Nephron progenitor cell (in vitro differentiated cells): ENCODE data around the gene EXOC4.
"Not testable (repeated sequence)": the region's sequence is repeated elsewhere in the genome, so short reads cannot be mapped to it uniquely, and the experiment has no call there.

Source experiments
- DNase-seq: peaks from one replicate; pipeline ENCODE4 v3.0.0; 2021
- H3K27ac Mint-ChIP-seq: 2 replicates; pipeline ENCODE4 v1.8.0; 2021; ENCODE audit warnings: mild to moderate bottlenecking, moderate library complexity, mixed read lengths
- H3K27me3 Mint-ChIP-seq: 2 replicates; pipeline ENCODE4 v1.8.0; 2021; ENCODE audit warnings: mild to moderate bottlenecking, low read depth, mixed read lengths; ENCODE audit not compliant: poor library complexity
- H3K36me3 Mint-ChIP-seq: 2 replicates; pipeline ENCODE4 v1.8.0; 2021; ENCODE audit warnings: low read depth, mixed read lengths
- H3K4me1 Mint-ChIP-seq: 2 replicates; pipeline ENCODE4 v1.8.0; 2021; ENCODE audit warnings: mixed read lengths
- H3K4me3 Mint-ChIP-seq: 2 replicates; pipeline ENCODE4 v1.8.0; 2021; ENCODE audit warnings: mild to moderate bottlenecking, moderate library complexity, mixed read lengths
- H3K9me3 Mint-ChIP-seq: 2 replicates; pipeline ENCODE4 v1.8.0; 2021; ENCODE audit warnings: mild to moderate bottlenecking, moderate library complexity, mixed read lengths
- TF ChIP-seq, protein P1 (sequence below): fragments of 200-600 bp; sonication (generic); IDR thresholded peaks from 2 replicates; pipeline ENCODE4 v1.5.0; 2021; ENCODE audit warnings: antibody characterized with exemption

The EXOC4 gene

DNA sequence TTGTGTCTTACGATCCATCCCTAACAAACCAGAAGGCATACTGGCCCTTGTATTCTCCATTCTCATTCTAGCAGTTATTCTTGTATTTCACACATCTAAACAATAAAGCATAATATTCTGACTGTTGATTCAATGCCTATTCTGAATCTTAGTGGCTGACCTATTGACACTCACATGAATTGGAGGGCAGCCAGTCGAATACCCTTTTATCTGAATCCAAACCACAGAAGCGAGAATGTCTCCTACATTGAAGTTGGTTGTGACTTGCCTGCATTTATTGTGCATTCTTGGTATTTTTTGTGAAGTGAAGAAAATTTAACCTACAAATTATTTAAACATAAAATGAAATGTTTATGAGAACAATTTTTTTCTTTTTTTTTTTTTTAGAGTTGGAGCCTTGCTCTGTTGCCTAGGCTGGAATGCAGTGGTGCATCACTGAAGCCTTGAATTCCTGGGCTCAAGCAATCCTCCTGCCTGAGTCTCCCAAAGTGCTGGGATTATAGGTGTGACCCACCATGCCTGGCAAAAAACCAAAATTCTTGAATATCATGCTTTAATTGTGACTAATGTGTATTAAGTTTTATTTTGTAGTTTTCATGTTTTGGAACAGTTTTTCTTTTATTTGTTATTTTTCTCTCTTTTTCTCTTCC lies 22.7 kb downstream of the EXOC4 start:
- H3K27ac Mint-ChIP-seq: no peak overlapping the region
- H3K36me3 Mint-ChIP-seq: peaks cover 55% of the 10 kb centered on the region
- H3K27me3 Mint-ChIP-seq: no peaks in the 10 kb centered on the region
- H3K9me3 Mint-ChIP-seq: peaks cover 5% of the 10 kb centered on the region
- peaks cover 26% of the 10 kb centered on the region for H3K4me1 Mint-ChIP-seq
- TF ChIP-seq, protein P1, sequence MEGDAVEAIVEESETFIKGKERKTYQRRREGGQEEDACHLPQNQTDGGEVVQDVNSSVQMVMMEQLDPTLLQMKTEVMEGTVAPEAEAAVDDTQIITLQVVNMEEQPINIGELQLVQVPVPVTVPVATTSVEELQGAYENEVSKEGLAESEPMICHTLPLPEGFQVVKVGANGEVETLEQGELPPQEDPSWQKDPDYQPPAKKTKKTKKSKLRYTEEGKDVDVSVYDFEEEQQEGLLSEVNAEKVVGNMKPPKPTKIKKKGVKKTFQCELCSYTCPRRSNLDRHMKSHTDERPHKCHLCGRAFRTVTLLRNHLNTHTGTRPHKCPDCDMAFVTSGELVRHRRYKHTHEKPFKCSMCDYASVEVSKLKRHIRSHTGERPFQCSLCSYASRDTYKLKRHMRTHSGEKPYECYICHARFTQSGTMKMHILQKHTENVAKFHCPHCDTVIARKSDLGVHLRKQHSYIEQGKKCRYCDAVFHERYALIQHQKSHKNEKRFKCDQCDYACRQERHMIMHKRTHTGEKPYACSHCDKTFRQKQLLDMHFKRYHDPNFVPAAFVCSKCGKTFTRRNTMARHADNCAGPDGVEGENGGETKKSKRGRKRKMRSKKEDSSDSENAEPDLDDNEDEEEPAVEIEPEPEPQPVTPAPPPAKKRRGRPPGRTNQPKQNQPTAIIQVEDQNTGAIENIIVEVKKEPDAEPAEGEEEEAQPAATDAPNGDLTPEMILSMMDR: no peak
- no peak overlapping the region for H3K4me3 Mint-ChIP-seq
- no peak for DNase-seq

DNA sequence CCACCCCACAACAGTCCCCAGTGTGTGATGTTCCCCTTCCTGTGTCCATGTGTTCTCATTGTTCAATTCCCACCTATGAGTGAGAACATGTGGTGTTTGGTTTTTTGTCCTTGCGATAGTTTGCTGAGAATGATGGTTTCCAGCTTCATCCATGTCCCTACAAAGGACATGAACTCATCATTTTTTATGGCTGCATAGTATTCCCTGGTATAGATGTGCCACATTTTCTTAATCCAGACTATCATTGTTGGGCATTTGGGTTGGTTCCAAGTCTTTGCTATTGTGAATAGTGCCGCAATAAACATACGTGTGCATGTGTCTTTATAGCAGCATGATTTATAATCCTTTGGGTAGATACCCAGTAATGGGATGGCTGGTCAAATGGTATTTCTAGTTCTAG lies 26.1 kb downstream of the EXOC4 start:
- not testable (repeated sequence) for H3K4me1 Mint-ChIP-seq, H3K9me3 Mint-ChIP-seq, H3K4me3 Mint-ChIP-seq, H3K27ac Mint-ChIP-seq, DNase-seq, H3K27me3 Mint-ChIP-seq
- peaks cover 80% of the 10 kb centered on the region for H3K36me3 Mint-ChIP-seq

DNA sequence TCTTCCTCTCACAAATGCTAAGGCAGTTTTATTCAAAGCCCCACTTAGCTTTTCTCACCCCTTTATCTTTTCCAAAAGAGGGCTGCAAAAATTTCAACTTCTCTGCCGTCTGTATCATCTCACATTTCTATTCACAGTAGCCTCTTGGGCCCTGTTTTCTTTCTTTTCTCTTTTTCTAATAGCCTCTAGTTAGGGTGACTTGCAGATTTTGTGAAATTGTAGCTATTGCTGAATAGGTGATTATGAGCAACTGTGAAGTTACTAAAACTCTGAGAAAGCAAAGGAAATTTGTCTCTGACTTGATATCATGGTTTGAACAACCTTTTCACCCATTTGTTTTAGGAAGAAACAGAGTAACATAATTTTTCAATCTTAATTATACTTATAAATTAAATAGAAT lies 29.2 kb downstream of the EXOC4 start:
- no peak overlapping the region for H3K4me3 Mint-ChIP-seq
- H3K4me1 Mint-ChIP-seq: peaks cover 4% of the 10 kb centered on the region
- H3K27me3 Mint-ChIP-seq: no peaks in the 10 kb centered on the region
- TF ChIP-seq, protein P1: no peak
- H3K9me3 Mint-ChIP-seq: peaks cover 11% of the 10 kb centered on the region
- H3K27ac Mint-ChIP-seq: peak overlapping the region; percentile 14
- no peak for DNase-seq
- H3K36me3 Mint-ChIP-seq: peaks cover 84% of the 10 kb centered on the region

DNA sequence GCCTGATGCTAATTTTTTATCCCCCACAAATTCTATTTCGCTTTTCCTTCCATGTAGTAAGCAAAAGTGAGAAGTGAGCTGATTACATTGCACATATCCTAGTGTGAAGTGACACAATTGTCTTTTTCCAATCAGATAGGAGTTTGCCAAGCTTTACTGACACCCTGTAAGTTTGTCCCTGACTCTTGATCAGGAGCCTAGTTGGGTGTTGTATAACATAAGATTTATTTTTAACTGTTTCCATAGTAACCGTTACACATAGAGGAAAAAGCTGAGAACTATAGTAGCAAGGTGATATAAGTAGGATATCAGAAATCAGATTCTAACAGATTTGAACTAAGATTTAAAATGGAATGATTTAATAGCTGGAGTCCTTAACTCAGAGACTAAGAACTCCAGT lies 31.2 kb downstream of the EXOC4 start:
- TF ChIP-seq, protein P1: no peak
- H3K9me3 Mint-ChIP-seq: peaks cover 6% of the 10 kb centered on the region
- no peak overlapping the region for H3K27ac Mint-ChIP-seq
- H3K27me3 Mint-ChIP-seq: no peaks in the 10 kb centered on the region
- H3K4me3 Mint-ChIP-seq: no peak overlapping the region
- peaks cover 4% of the 10 kb centered on the region for H3K4me1 Mint-ChIP-seq
- H3K36me3 Mint-ChIP-seq: peaks cover 77% of the 10 kb centered on the region
- DNase-seq: no peak

DNA sequence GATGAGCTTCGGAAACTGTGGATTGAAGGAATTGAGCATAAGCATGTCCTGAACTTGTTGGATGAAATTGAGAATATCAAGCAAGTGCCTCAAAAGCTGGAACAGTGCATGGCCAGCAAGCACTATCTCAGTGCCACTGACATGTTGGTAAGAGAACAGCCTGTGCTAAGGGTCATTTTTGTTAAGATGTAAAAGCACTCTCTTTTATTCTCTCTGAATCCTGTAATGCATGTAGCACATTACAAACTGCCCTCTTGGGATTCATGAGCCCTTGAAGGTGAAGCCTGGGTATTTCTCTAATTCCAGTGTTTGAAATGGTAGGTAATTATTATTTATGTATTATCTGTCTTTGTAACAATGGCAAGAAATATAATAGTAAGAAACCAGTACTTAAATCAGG lies 36.1 kb downstream of the EXOC4 start:
- no peak overlapping the region for H3K4me3 Mint-ChIP-seq
- H3K36me3 Mint-ChIP-seq: peaks cover 77% of the 10 kb centered on the region
- no peaks in the 10 kb centered on the region for H3K27me3 Mint-ChIP-seq
- H3K4me1 Mint-ChIP-seq: peaks cover 4% of the 10 kb centered on the region
- DNase-seq: no peak
- TF ChIP-seq, protein P1: no peak
- H3K27ac Mint-ChIP-seq: peak overlapping the region; percentile 77
- H3K9me3 Mint-ChIP-seq: peaks cover 6% of the 10 kb centered on the region

DNA sequence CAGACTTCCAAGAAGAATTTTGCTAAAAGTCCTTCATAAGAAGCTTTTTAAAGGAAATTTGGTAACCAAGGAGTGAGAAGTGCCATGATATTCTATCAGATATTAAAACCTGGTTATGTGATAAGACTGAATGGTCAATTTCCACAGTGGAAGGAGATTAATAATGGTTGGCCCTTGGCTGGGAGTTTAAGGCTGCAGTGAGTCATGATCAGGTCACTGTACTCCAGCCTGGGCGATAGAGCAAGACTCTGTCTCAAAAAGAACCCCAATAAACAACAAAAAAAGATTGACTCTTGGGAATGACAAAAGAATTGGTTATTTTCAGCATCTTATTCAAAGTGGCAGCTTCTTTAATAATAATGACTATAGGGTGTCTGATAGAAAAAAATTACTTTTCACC lies 37.2 kb downstream of the EXOC4 start:
- Mint-ChIP-seq H3K4me1 (peaks cover 4% of the 10 kb centered on the region), H3K36me3 (peaks cover 69% of the 10 kb centered on the region), H3K4me3 (no peak overlapping the region), H3K9me3 (peaks cover 2% of the 10 kb centered on the region), H3K27me3 (no peaks in the 10 kb centered on the region), H3K27ac (no peak overlapping the region)
- DNase-seq: no peak
- TF ChIP-seq, protein P1: no peak
